HepG2 (cell line): ENCODE data around the gene CARHSP1. TPM values are rescaled to one million over a fixed set of nuclear protein-coding genes. Genes with fewer than 3 reads are reported as not detected.

ENCODE experiments used
- BCLAF1 ChIP-seq: fragments of 450-650 bp; IDR thresholded peaks from 2 replicates; pipeline ENCODE4 v1.6.1; 2017; ENCODE audit warnings: mild to moderate bottlenecking
- EED ChIP-seq: sonication (generic); formaldehyde crosslinking; IDR thresholded peaks from 2 replicates; pipeline ENCODE4 v1.5.0; 2020; ENCODE audit warnings: mild to moderate bottlenecking, missing genetic modification reagents
- HIVEP1 ChIP-seq: sonication (generic); formaldehyde crosslinking; IDR thresholded peaks from 2 replicates; pipeline ENCODE4 v1.4.0; 2020; ENCODE audit warnings: mild to moderate bottlenecking, missing genetic modification reagents
- MTF2 ChIP-seq: sonication (generic); formaldehyde crosslinking; IDR thresholded peaks from 2 replicates; pipeline ENCODE4 v1.5.0; 2020; ENCODE audit warnings: missing genetic modification reagents, borderline replicate concordance
- NFRKB ChIP-seq: fragments of 450-650 bp; IDR thresholded peaks from 2 replicates; pipeline ENCODE4 v1.6.1; 2017
- NR3C1 ChIP-seq: sonication (generic); formaldehyde crosslinking; IDR thresholded peaks from 2 replicates; pipeline ENCODE4 v1.4.0; 2020; ENCODE audit warnings: missing genetic modification reagents
- ONECUT2 ChIP-seq: sonication (generic); formaldehyde crosslinking; IDR thresholded peaks from 2 replicates; pipeline ENCODE4 v1.4.0; 2020; ENCODE audit warnings: missing genetic modification reagents
- PRMT3 ChIP-seq: sonication (generic); formaldehyde crosslinking; IDR thresholded peaks from 2 replicates; pipeline ENCODE4 v1.8.1; 2022; ENCODE audit warnings: low read depth, mild to moderate bottlenecking, moderate library complexity, missing genetic modification reagents, borderline replicate concordance
- RELA ChIP-seq: sonication (generic); formaldehyde crosslinking; IDR thresholded peaks from 2 replicates; pipeline ENCODE4 v1.4.0; 2020; ENCODE audit warnings: missing genetic modification reagents
- REXO4 ChIP-seq: sonication (generic); formaldehyde crosslinking; IDR thresholded peaks from 2 replicates; pipeline ENCODE4 v1.8.0; 2022; ENCODE audit warnings: missing genetic modification reagents, mild to moderate bottlenecking, borderline replicate concordance
- SIX4 ChIP-seq: sonication (generic); formaldehyde crosslinking; IDR thresholded peaks from 2 replicates; pipeline ENCODE4 v1.4.0; 2020; ENCODE audit warnings: missing genetic modification reagents
- WIZ ChIP-seq: sonication (generic); formaldehyde crosslinking; IDR thresholded peaks from 2 replicates; pipeline ENCODE4 v1.5.1; 2020; ENCODE audit warnings: mild to moderate bottlenecking, missing genetic modification reagents
- ZFX ChIP-seq: sonication (generic); formaldehyde crosslinking; IDR thresholded peaks from 2 replicates; pipeline ENCODE4 v1.4.0; 2020; ENCODE audit warnings: mild to moderate bottlenecking, low read depth, missing genetic modification reagents, moderate library complexity
- ZMYM2 ChIP-seq: sonication (generic); formaldehyde crosslinking; IDR thresholded peaks from 2 replicates; pipeline ENCODE4 v1.8.0; 2022; ENCODE audit warnings: mild to moderate bottlenecking, missing genetic modification reagents
- ZNF331 ChIP-seq: sonication (generic); formaldehyde crosslinking; IDR thresholded peaks from 2 replicates; pipeline ENCODE4 v1.4.0; 2020; ENCODE audit warnings: missing genetic modification reagents
- ZNF567 ChIP-seq: sonication (generic); formaldehyde crosslinking; IDR thresholded peaks from 2 replicates; pipeline ENCODE4 v1.8.1; 2023; ENCODE audit warnings: mild to moderate bottlenecking, missing genetic modification reagents, borderline replicate concordance
- ZNF775 ChIP-seq: sonication (generic); formaldehyde crosslinking; IDR thresholded peaks from 2 replicates; pipeline ENCODE4 v1.4.0; 2020; ENCODE audit warnings: missing genetic modification reagents, mild to moderate bottlenecking, moderate library complexity, borderline replicate concordance
- ZZZ3 ChIP-seq: sonication (generic); formaldehyde crosslinking; IDR thresholded peaks from 2 replicates; pipeline ENCODE4 v1.4.0; 2020; ENCODE audit warnings: missing genetic modification reagents, mild to moderate bottlenecking, borderline replicate concordance
- polyA plus RNA-seq, 8 experiments: library from polyadenylated mRNA; depleted of rRNA in 3 of 8; stranded (reverse) in 7 of 8; unstranded in 1 of 8; fragments of >200 nt; fragmentation: Illumina TruSeq in 4 of 8; extraction: Trizol in 4 of 8; gene quantifications; 2 replicates each; pipeline versions ENCODE4 v1.2.1 to v1.2.3, GENCODE V29; 2011 to 2016; ENCODE audit warnings: low read depth in 4 of 8, missing spikeins in 1 of 8, mixed read lengths in 1 of 8; ENCODE audit not compliant: insufficient read depth in 1 of 8
- total RNA-seq, 5 experiments: library from RNA; depleted of rRNA; stranded (reverse); fragments of >200 nt; fragmentation: Illumina TruSeq; extraction: Trizol; gene quantifications; 2 replicates each; pipeline ENCODE4 v1.2.3, GENCODE V29; 2016; ENCODE audit warnings: low read depth in 1 of 5
- TF ChIP-seq, protein P1 (sequence below): sonication (generic); formaldehyde crosslinking; IDR thresholded peaks from 2 replicates; pipeline ENCODE4 v1.4.0; 2020; ENCODE audit warnings: mild to moderate bottlenecking, missing genetic modification reagents, borderline replicate concordance
- TF ChIP-seq, protein P2 (sequence below): sonication (generic); formaldehyde crosslinking; IDR thresholded peaks from 2 replicates; pipeline ENCODE4 v1.9.0; 2021; ENCODE audit warnings: missing genetic modification reagents, borderline replicate concordance

Gene CARHSP1
- total and polyA plus RNA-seq, 2 of the 13 experiments (the other 11 are each of a cell fraction or from before 2014, with no cell fraction given), result 173 to 345 TPM

GRCh38 chr16:8872967-8873865 is 4.4 kb upstream of the CARHSP1 start (continued):
- TF ChIP-seq, protein P1, sequence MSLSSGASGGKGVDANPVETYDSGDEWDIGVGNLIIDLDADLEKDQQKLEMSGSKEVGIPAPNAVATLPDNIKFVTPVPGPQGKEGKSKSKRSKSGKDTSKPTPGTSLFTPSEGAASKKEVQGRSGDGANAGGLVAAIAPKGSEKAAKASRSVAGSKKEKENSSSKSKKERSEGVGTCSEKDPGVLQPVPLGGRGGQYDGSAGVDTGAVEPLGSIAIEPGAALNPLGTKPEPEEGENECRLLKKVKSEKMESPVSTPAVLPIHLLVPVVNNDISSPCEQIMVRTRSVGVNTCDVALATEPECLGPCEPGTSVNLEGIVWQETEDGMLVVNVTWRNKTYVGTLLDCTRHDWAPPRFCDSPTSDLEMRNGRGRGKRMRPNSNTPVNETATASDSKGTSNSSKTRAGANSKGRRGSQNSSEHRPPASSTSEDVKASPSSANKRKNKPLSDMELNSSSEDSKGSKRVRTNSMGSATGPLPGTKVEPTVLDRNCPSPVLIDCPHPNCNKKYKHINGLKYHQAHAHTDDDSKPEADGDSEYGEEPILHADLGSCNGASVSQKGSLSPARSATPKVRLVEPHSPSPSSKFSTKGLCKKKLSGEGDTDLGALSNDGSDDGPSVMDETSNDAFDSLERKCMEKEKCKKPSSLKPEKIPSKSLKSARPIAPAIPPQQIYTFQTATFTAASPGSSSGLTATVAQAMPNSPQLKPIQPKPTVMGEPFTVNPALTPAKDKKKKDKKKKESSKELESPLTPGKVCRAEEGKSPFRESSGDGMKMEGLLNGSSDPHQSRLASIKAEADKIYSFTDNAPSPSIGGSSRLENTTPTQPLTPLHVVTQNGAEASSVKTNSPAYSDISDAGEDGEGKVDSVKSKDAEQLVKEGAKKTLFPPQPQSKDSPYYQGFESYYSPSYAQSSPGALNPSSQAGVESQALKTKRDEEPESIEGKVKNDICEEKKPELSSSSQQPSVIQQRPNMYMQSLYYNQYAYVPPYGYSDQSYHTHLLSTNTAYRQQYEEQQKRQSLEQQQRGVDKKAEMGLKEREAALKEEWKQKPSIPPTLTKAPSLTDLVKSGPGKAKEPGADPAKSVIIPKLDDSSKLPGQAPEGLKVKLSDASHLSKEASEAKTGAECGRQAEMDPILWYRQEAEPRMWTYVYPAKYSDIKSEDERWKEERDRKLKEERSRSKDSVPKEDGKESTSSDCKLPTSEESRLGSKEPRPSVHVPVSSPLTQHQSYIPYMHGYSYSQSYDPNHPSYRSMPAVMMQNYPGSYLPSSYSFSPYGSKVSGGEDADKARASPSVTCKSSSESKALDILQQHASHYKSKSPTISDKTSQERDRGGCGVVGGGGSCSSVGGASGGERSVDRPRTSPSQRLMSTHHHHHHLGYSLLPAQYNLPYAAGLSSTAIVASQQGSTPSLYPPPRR, result no peak
- TF ChIP-seq PRMT3 (CRISPR knock-in tag), result no peak
- TF ChIP-seq WIZ (CRISPR knock-in tag), result no peak
- TF ChIP-seq SIX4 (CRISPR knock-in tag), result no peak
- TF ChIP-seq HIVEP1 (CRISPR knock-in tag), result no peak
- no peak for TF ChIP-seq EED (CRISPR knock-in tag)
- no peak for TF ChIP-seq RELA
- no peak for TF ChIP-seq ONECUT2 (CRISPR knock-in tag)
- no peak for TF ChIP-seq ZZZ3
- TF ChIP-seq NR3C1 (CRISPR knock-in tag), result no peak
- TF ChIP-seq REXO4 (CRISPR knock-in tag), result no peak
- TF ChIP-seq, protein P2, sequence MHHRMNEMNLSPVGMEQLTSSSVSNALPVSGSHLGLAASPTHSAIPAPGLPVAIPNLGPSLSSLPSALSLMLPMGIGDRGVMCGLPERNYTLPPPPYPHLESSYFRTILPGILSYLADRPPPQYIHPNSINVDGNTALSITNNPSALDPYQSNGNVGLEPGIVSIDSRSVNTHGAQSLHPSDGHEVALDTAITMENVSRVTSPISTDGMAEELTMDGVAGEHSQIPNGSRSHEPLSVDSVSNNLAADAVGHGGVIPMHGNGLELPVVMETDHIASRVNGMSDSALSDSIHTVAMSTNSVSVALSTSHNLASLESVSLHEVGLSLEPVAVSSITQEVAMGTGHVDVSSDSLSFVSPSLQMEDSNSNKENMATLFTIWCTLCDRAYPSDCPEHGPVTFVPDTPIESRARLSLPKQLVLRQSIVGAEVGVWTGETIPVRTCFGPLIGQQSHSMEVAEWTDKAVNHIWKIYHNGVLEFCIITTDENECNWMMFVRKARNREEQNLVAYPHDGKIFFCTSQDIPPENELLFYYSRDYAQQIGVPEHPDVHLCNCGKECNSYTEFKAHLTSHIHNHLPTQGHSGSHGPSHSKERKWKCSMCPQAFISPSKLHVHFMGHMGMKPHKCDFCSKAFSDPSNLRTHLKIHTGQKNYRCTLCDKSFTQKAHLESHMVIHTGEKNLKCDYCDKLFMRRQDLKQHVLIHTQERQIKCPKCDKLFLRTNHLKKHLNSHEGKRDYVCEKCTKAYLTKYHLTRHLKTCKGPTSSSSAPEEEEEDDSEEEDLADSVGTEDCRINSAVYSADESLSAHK (CRISPR knock-in tag), result no peak
- no peak for TF ChIP-seq MTF2 (CRISPR knock-in tag)
- TF ChIP-seq ZMYM2, result peak; percentile 66; the same call in 1 of the 2 replicates
- no peak for TF ChIP-seq ZNF567
- TF ChIP-seq BCLAF1, result no peak
- no peak for TF ChIP-seq ZNF775
- 0 out of 2 replicates have a peak, but pooled peaks have one; percentile 38 for TF ChIP-seq ZNF331
- no peak for TF ChIP-seq NFRKB
- TF ChIP-seq ZFX (CRISPR knock-in tag), result peak; percentile 56; the same call in 1 of the 2 replicates
